ENCODE results near the gene ARSG.
"Not testable (repeated sequence)": the region's sequence is repeated elsewhere in the genome, so short reads cannot be mapped to it uniquely, and the experiment has no call there.

ARSG gene

GRCh38 chr17:68277807-68278206 lies 13.5 kb upstream of the ARSG start:
- DNase-seq (ENCODE audit: low read depth): no peak

DNA sequence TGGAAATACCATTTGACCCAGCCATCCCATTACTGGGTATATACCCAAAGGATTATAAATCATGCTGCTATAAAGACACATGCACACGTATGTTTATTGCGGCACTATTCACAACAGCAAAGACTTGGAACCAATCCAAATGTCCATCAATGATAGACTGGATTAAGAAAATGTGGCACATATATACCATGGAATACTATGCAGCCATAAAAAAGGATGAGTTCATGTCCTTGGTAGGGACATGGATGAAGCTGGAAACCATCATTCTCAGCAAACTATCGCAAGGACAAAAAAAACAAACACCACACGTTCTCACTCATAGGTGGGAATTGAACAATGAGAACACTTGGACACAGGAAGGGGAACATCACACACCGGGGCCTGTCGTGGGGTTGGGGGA lies 9.3 kb upstream of the ARSG start:
- not testable (repeated sequence) for DNase-seq (ENCODE audit: low read depth)

DNA sequence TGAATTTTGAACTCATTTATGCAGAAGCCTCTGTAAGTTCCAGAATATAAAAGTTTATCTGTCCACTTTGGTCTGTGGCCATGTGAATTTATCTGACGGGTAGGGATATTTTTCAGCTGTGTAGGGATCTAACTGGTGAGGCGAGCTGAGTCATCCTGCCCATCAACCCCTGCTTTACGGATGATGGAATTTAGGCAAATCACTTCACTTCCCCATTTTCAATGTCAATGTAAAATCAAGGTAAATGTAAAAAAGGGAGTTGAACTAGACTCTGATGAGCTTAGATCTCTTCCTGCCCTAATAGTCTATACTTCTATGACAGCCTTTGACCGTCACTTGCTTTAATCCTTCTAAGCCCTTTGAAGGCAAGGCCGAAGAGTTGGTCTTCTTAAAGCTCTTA lies 2.9 kb upstream of the ARSG start:
- no peak for DNase-seq (ENCODE audit: low read depth)

DNA sequence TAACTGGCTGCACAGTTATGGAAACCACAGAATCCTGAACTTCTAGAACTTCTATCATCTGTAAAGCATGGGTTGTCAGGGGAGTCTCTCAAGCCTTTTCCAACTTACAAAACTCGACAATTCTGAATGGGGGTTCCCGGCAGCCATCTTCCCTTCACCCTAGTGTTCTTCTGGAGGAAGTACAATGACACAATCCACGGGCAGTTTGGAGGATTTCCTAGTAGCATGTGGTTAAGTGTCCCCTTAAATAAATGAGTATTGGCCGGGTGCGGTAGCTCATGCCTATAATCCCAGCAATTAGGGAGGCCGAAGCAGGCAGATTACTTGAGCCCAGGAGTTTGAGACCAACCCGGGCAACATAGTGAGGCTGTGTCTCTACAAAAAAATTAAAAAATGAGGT lies 2.5 kb upstream of the ARSG start:
- no peak for DNase-seq (ENCODE audit: low read depth)

GRCh38 chr17:68289473-68289872 lies 1.8 kb upstream of the ARSG start:
- no peak for DNase-seq (ENCODE audit: low read depth)

GRCh38 chr17:68289936-68290267 lies 1.4 kb upstream of the ARSG start:
- no peak for DNase-seq (ENCODE audit: low read depth)

GRCh38 chr17:68290268-68290954 lies 884 bp upstream of the ARSG start:
- no peak for DNase-seq (ENCODE audit: low read depth)

DNA sequence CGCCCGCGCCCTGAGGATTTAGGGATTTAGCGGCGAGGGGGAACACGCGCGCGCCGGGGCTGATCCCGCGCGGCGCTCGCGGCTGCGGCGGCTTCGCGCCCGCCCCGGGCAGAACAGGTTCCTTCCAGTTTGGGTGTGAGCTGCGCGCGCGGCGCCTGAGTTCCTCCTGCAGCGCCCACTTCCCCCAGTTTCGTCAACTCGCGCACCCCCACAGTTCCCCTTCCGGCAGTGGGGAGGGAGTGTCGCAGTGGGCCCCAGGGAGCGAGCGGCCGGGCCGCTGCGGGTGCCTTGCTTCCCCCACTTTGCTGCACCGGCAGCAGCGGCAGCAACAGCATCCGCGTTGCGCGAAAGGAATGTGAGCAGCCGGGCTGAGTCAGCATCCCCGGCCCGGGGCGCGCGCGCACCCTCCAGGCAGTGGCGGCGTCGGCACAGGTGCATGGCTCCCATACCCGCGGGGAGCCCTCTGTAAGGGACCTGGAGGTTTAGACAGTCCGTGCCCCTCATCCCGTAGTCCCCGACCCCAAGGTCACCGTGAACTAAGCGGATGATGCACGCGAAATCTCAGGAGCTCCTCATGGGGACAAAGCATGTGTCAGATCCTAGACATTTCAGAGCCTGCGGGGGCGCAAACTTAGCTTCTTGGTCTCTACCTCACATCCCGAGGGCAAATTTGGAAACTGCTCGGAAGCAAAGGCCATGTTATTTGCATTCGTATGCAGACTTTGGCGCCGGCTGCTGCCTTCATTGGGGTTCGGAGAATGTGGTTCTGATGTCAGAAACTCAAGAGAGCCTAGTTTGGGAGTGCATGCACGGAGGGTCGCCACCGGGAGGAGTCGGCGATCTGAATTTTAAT lies 767 bp downstream of the ARSG start:
- DNase-seq (ENCODE audit: low read depth): peak; percentile 37

DNA sequence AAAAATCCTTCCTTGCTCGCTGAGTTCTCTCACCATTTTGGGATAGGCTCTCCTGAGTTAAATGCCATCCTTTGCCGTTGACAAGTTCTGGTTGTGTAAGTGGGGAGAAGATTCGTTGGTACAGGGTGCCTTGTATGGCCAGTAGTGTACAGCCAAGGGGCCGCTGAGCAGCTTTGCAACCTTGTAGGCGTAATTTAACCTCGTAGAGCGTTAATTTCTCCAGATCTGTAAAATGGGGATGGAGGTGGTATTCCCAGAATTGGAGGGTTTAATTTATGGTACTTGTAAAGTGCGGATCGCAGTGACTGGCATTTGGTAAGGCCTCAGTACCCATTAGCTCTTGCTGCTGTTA lies 1.4 kb downstream of the ARSG start:
- no peak for DNase-seq (ENCODE audit: low read depth)

DNA sequence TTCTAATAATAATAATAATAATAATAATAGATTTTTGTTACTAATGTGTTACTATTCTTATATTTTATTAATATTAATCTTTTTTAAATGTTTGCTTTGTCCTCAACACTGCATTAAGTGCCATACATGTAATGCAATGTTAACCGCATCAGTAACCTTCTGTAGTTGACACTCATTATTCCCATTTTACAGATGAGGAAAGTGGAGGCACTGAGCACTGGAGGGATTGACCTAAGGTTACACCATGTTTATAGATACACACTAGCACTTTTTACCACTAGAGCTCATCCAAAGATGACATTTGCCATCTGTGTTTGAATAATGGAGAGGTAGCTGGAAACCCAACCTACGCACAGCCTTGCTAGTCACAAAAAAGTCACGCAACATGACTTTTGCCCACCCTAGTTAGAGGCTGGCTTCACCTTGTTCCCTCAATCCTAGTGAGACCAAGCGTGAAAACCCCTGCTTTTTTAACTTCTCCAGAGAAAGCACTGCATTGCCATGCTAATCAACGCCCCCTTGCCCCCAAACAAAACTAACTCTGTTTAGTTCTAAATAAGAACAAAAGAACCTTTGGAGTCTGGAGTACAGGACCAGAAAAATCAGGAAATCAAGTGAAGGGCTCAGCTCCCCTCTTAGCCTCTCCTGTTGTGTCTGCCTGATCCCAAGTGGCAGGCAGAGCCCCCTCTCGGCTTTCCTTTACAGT lies 2.3 kb downstream of the ARSG start:
- no peak for DNase-seq (ENCODE audit: low read depth)

DNA sequence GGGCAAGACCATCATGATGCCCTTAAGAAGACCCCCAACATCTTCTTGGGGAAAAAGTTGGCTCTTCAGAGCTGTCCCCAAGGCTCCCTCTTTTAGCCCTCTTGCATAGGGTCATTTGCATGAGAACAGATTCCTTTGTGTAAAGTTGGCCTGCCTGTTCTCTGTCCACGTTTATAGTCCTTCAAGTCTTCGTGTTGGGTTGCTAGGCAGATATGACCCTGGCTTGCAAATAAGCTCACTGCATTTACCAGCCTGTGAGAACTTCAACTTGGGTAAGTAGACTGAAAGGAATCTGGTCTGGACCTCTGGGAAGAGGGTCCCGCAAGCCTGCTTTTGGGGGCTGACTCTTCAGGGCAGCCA lies 2.9 kb downstream of the ARSG start:
- no peak for DNase-seq (ENCODE audit: low read depth)

DNA sequence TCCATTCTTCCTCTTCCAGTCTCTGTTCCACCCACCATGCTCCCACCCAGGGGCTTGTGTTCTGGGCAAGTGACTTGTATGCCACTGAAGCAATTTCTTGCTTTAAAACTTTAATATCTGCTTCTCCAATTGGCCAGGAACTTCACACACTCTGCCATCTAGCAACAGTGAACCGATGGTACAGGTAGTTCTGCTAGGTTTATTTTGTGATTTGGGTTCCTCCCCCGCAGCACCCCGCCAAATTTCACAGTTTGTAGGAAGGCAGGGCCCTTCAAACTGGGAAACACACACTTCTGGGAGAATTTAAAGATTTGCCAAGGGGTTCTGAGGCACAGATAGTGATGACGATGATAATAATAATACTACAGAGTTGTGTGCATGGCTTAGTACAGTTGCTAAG lies 3.3 kb downstream of the ARSG start:
- no peak for DNase-seq (ENCODE audit: low read depth)

DNA sequence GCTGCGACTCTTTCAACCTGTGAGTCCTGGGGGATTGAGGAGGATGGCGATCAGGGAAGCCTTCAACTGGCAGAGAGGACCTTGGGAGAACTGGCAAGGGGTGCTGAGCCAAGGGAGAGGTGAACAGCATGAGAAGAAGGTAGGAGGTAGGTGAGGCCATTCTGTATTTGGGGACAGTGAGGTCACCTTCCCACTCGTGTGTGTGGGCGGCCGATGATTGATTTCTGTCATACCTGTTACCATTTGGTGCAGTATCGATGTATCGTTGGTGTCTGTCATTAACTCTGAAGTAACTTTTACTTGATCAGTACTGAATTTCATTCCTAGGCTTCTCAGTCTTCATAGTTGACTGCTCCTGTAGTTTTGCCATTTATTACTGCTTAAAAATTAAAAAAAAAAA lies 3.8 kb downstream of the ARSG start:
- DNase-seq (ENCODE audit: low read depth): no peak

GRCh38 chr17:68296217-68297191 lies 5.2 kb downstream of the ARSG start:
- no peak for DNase-seq (ENCODE audit: low read depth)

DNA sequence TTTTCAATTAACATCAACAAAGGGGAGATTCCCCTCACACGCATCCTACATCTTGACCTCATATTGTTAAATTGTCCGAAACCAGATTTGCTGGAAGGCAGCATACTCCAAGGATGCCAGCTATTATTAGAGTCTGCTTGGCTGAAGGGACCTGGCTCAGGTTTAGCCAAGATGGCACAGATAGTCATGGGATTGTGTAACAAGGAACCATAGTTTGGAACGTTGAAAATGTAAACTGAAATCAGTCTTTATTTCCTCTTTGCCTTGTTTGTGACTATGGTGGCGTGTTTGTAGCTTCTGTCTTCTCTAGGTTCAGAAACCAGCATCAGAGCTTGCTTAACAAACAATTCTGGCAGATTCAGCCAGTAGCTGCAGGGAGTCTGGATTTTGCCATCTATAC lies 5.9 kb downstream of the ARSG start:
- DNase-seq (ENCODE audit: low read depth): no peak

DNA sequence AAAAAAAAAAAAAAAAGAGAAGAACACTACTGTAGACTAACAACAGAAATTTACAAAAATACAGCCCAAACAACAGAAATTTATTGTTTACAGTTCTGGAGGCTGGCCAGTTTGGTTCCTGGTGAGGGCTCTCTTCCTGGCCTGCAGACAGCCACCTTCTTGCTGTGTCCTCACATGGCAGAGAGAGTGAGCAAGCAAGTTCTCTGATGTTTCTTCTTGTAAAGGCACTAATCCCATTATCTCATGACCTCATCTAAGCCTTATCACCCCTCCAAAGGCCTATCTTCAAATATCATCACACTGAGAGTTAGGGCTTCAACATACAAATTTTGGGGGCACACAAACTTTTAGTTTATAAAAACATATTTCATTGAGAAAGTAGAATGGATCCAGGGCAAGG lies 7.3 kb downstream of the ARSG start:
- no peak for DNase-seq (ENCODE audit: low read depth)

DNA sequence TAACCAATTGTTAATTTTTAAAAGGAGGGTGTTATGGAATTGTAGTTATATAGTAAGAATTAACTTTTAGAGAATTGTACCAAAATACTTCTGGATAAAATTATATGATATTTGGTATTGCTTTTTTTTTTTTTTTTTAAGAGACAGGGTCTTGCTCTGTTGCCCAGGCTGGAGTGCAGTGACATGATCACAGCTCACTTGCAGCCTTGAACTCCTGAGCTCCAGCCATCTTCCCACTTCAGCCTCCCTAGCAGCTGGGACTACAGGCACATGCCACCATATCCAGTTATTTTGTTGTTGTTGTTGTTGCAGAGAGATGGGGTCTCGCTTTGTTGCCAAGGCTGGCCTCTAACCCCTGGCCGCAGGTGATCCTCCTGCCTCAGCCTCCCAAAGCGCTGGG lies 8.5 kb downstream of the ARSG start:
- DNase-seq (ENCODE audit: low read depth): no peak

DNA sequence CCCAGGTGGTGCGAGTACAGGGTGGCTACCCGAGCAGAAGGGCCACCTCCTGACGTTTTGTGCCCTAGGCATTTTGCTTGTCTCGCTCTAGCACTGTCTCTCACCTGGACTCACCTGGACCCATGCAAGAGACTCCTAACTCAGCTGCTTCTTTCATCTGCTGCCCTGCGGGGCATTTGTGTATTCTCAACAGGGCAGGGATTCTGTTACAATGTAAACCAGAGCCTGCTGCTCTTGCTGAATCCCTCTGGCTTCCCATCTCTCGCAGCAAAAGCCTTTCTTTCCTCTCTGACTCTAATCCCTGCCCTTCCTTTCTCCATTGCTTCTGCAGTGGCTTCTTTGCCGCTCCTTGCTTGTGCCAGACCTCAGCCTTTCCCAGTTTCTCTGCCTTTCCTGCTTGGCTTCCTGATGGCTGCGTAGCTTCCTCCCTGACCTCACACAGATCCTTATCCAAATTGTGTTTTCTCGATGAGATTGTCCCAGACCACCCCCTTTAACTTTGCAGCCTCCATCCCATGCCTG lies 10.2 kb downstream of the ARSG start:
- no peak for DNase-seq (ENCODE audit: low read depth)

GRCh38 chr17:68302066-68302564 lies 10.8 kb downstream of the ARSG start:
- no peak for DNase-seq (ENCODE audit: low read depth)

DNA sequence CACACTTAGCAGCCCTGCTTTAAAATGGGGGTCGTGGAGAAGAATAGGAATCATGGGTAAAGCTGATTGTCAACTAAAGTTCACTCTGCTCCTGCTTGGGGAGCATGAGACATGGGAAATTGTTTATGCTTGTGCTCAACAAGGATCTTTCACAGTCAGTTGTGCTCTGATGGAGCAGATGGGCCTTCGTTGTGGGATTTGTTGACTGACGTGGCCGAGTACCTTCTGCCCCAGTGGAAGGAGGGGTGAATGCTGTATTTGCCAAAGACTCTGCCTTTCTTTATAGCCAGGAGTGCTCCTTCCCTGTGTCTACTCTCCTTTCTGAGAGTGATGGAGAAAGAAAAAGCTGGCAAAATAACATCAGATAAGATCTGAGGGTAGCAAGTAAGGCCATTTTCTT lies 11.4 kb downstream of the ARSG start:
- DNase-seq (ENCODE audit: low read depth): no peak

- DNase-seq (ENCODE audit: low read depth): no peak
Observed at GRCh38 chr17:68304706-68305105, 13.4 kb downstream of the ARSG start.

GRCh38 chr17:68305142-68305541 lies 13.8 kb downstream of the ARSG start:
- DNase-seq (ENCODE audit: low read depth): no peak

Measured in GM04504 (cell line).